Subcutaneous adipose tissue (tissue), 4 donors: ENCODE data around the gene HSPA12A. TPM values are rescaled to one million over a fixed set of nuclear protein-coding genes. Genes with fewer than 3 reads are reported as not detected.

Experiments used
- total RNA-seq, 4 donors: library from RNA; depleted of rRNA; stranded (reverse); fragments of >200 nt; gene quantifications; one replicate each; pipeline ENCODE4 v1.1.0, GENCODE V29; 2016
- TF ChIP-seq, protein P1 (sequence below): fragments of 450-650 bp; IDR thresholded peaks from one replicate; pipeline ENCODE4 v1.5.1; 2016; ENCODE audit warnings: low read depth, mild to moderate bottlenecking, control low read depth, antibody characterized with exemption, moderate library complexity

Gene HSPA12A
- total RNA-seq, 4 donors from 2014 or later: 18.0 to 41.3 (median 25.4) TPM

DNA sequence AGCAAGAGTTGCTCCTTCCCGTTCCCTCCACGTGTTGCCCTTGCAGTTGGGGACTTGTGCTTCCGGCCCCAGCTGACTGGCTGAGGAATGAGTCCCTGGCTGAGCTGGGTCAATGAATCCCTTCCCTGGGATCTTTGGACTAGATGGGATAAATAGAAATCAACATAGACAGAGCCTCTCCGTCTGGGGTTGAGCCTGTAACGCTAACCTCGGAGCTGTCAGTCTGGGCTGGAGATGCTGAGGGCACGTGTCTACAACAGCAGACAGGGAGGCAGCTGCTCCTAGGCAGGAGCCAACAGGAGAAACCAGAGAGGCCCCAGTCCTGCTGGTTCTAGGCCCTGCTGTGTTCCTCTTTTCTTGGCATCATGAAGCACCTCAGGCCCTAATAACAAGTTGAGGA is 42.3 kb upstream of the HSPA12A start:
- TF ChIP-seq, protein P1, sequence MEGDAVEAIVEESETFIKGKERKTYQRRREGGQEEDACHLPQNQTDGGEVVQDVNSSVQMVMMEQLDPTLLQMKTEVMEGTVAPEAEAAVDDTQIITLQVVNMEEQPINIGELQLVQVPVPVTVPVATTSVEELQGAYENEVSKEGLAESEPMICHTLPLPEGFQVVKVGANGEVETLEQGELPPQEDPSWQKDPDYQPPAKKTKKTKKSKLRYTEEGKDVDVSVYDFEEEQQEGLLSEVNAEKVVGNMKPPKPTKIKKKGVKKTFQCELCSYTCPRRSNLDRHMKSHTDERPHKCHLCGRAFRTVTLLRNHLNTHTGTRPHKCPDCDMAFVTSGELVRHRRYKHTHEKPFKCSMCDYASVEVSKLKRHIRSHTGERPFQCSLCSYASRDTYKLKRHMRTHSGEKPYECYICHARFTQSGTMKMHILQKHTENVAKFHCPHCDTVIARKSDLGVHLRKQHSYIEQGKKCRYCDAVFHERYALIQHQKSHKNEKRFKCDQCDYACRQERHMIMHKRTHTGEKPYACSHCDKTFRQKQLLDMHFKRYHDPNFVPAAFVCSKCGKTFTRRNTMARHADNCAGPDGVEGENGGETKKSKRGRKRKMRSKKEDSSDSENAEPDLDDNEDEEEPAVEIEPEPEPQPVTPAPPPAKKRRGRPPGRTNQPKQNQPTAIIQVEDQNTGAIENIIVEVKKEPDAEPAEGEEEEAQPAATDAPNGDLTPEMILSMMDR: no peak

- TF ChIP-seq, protein P1: no peak
These were observed 41.7 kb upstream of the HSPA12A start for GRCh38 chr10:116784035-116784434.

- TF ChIP-seq, protein P1: no peak
These were observed 40.8 kb upstream of the HSPA12A start for GRCh38 chr10:116783011-116783655.

GRCh38 chr10:116781370-116781884 is 39.1 kb upstream of the HSPA12A start:
- TF ChIP-seq, protein P1: no peak

DNA sequence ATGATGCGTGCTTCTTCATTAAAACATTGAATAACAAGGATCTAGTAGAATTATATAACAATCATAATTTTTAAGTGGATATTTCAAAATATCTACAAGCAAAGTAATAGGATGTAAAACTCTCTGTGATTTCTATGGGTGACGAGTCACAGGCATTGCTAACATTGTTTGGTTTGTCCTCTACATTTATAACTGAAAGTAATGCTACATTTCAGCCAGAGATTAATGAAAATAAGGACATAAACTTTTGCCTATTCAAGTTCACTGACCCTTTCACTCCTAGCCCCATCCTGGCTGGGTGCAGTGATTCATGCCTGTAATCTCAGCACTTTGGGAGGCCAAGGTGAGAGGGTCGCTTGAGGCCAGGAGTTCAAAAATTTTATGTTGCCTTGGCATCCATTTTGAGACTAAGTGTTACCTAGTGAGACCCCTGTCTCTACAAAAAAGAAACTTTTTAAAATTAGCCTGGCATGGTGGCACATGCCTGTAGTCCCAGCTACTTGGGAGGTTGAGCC is 38.4 kb upstream of the HSPA12A start:
- TF ChIP-seq, protein P1: no peak

GRCh38 chr10:116779076-116779687 is 36.8 kb upstream of the HSPA12A start:
- TF ChIP-seq, protein P1: no peak

DNA sequence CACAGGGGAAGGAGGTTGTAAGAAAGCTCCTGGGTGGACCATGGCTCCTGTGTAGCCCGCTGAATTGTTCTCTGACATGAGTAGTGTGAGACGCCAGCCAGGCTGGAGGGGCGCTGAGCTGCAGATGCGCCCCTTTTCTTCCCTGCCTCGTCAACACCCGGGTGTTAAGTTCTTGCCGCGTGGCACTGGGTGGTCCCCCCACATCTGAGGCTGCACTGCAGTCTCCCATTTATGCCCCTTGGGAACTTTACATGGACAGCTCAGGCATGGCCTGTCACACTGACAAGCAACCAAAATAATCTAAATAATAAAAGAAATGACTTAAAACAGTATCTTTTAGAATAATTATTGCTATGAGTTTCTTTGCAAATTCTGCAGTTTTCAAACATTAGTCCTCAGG is 34.6 kb upstream of the HSPA12A start:
- TF ChIP-seq, protein P1: no peak
